Testis (tissue), 2 donors: ENCODE measurements around the gene CNTN6.

Source experiments
- POLR2A ChIP-seq: fragments of 450-650 bp; IDR thresholded peaks from one replicate; pipeline ENCODE4 v1.6.1; 2017; ENCODE audit warnings: antibody characterized with exemption, mild to moderate bottlenecking, moderate library complexity
- TF ChIP-seq, protein P1 (sequence below), 3 experiments: fragments of 450-650 bp in 2 of 3; fragments of 200-600 bp in 1 of 3; sonication (generic) in 1 of 3; IDR thresholded peaks; one replicate each; pipeline ENCODE4 v1.5.1; 2016 to 2019; ENCODE audit warnings: antibody characterized with exemption in 3 of 3, mild to moderate bottlenecking in 2 of 3, moderate library complexity in 1 of 3

DNA sequence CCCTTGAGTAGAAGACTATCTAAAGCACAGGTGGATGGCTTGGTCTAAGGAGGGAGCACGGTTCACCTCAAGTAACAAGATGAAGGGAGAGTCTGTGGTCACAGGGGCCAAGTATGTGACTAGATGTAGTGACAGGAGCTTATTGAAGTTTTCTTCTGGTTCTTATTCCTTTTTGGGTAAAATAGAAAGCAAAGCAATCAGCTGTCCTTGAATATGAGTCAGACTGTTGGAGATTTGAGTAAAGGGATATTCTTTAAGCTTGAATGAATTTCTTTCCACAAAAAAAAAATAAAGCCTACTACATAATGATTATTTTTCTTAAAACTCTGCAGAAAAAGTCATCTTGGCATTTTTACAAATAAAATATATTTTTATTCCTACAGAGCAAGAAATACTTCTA, 1.5 kb upstream of the CNTN6 start:
- TF ChIP-seq, protein P1, sequence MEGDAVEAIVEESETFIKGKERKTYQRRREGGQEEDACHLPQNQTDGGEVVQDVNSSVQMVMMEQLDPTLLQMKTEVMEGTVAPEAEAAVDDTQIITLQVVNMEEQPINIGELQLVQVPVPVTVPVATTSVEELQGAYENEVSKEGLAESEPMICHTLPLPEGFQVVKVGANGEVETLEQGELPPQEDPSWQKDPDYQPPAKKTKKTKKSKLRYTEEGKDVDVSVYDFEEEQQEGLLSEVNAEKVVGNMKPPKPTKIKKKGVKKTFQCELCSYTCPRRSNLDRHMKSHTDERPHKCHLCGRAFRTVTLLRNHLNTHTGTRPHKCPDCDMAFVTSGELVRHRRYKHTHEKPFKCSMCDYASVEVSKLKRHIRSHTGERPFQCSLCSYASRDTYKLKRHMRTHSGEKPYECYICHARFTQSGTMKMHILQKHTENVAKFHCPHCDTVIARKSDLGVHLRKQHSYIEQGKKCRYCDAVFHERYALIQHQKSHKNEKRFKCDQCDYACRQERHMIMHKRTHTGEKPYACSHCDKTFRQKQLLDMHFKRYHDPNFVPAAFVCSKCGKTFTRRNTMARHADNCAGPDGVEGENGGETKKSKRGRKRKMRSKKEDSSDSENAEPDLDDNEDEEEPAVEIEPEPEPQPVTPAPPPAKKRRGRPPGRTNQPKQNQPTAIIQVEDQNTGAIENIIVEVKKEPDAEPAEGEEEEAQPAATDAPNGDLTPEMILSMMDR (IDR thresholded peaks at IDR 0.05) = no peak
- TF ChIP-seq POLR2A = no peak
